ENCODE data around the gene PELI2.

The PELI2 gene

DNA sequence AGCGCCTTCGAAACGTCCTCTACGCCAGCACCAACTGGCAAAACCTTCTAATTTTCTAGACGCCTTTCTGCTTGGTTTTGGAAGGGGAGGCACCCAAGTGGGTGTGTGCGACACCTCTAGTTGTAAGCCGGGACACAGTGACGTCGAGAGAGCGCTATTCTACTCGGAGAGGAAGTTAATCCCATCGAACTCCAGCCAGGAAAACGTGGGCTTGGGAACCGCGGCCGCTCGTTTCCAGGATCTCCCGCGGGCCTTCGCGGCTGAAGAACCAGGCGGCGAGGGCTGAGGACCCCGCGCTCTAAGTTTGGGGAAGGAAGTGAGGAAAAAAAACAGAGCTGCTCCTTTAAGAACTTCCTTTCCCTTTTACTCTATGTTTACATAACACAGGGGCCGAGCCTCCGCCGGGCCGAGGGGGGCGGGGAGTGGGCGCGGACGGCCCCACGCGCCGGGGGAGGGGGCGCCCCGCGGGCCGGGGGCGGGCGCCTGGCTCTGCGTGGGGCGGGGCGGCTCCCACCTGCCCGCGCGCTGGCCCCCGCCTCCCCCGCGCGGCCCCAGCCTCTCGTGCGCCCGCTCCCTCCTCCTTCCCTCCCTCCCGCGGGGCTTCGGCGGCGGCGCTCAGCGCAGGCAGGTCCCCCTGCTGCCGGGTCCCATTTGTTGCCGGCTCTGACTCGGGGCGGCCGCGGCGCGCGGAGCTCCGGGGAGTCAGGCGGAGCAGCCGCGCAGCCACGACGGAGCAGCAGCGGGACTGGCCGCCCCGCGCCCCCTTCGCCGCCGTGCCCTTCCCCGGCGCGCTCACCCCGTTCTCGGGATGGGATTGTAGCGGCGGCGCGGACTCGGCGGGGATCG lies at the start of gene PELI2:
Gene PELI2, plus strand, starts transcription at position 647 of the 846 bp plus-strand sequence. CDS start 250 bp downstream, outside the sequence.
- Histone ChIP-seq H3K27me3 (ENCODE audit: insufficient read depth, poor library complexity, severe bottlenecking) (peaks cover 62% of the 10 kb centered on the region), H3K36me3 (ENCODE audit: low read depth) (no peaks in the 10 kb centered on the region), H3K4me3 (ENCODE audit: severe bottlenecking) (peak within 1 kb of the TSS; percentile 61), H3K4me1 (ENCODE audit: insufficient read depth, poor library complexity, severe bottlenecking) (no peaks in the 10 kb centered on the region), H3K27ac (ENCODE audit: poor library complexity, severe bottlenecking) (no peak within 1 kb of the TSS), H3K9me3 (ENCODE audit: severe bottlenecking) (no peaks in the 10 kb centered on the region)
- peak; percentile 74 for ATAC-seq (ENCODE audit: low read depth)
- DNase-seq (ENCODE audit: low spot score), result no peak
- TF ChIP-seq CTCF (IDR thresholded peaks at IDR 0.05; ENCODE audit: poor library complexity, severe bottlenecking), result peak; percentile 17

DNA sequence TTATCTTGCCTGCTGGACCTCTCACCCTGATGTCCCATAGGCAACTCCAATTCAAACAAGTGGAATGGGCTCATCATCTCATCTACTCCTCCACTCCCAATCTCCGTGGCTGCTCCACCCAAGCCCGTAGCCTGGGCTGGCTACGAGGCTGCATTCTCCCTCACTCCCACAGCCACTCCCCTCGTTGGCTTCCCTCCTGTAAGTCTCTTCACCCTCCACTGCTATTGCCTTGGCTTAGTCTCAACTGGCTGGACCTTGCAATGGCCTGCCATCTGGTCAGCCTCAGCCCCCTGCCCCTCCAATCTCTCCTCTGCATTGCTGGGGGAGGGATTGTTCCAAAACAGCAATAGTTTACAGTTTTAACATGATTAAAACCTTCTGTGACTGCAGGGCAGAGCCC lies 44.4 kb upstream of the PELI2 start:
- Histone ChIP-seq H3K4me1 (ENCODE audit: insufficient read depth, poor library complexity, severe bottlenecking) (no peaks in the 10 kb centered on the region), H3K27ac (ENCODE audit: poor library complexity, severe bottlenecking) (no peak overlapping the region), H3K4me3 (ENCODE audit: severe bottlenecking) (no peak overlapping the region), H3K36me3 (ENCODE audit: low read depth) (no peaks in the 10 kb centered on the region), H3K27me3 (ENCODE audit: insufficient read depth, poor library complexity, severe bottlenecking) (no peaks in the 10 kb centered on the region), H3K9me3 (ENCODE audit: severe bottlenecking) (no peaks in the 10 kb centered on the region)
- DNase-seq (ENCODE audit: low spot score), result no peak
- no peak for TF ChIP-seq CTCF (IDR thresholded peaks at IDR 0.05; ENCODE audit: poor library complexity, severe bottlenecking)
- ATAC-seq (ENCODE audit: low read depth), result no peak

GRCh38 chr14:56075301-56075700 lies 42.9 kb upstream of the PELI2 start:
- H3K27ac ChIP-seq (ENCODE audit: poor library complexity, severe bottlenecking), result no peak overlapping the region
- H3K9me3 ChIP-seq (ENCODE audit: severe bottlenecking), result no peaks in the 10 kb centered on the region
- no peak for TF ChIP-seq CTCF (IDR thresholded peaks at IDR 0.05; ENCODE audit: poor library complexity, severe bottlenecking)
- no peaks in the 10 kb centered on the region for H3K4me1 ChIP-seq (ENCODE audit: insufficient read depth, poor library complexity, severe bottlenecking)
- no peak overlapping the region for H3K4me3 ChIP-seq (ENCODE audit: severe bottlenecking)
- ATAC-seq (ENCODE audit: low read depth) (no peak), DNase-seq (ENCODE audit: low spot score) (no peak)
- H3K36me3 ChIP-seq (ENCODE audit: low read depth), result no peaks in the 10 kb centered on the region
- no peaks in the 10 kb centered on the region for H3K27me3 ChIP-seq (ENCODE audit: insufficient read depth, poor library complexity, severe bottlenecking)

DNA sequence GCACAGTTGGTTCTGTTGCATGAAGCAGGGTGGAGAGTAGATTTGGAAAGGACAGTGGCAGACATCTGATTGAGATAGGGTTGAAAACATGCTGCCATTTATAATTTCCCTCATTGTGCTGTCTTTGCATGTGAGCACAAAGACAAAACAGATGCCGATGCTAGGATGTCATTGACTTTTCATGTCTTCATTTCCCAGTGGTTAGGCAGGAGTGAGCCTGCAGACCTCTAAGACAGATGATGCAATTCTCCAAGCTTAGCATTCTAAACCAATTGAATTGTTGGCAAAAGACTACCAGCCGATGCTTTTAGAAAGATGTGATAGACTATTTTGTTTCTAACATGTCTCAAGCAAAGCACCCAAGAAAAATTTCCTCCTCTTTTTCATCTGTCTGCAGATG lies 37.1 kb upstream of the PELI2 start:
- Histone ChIP-seq H3K4me3 (ENCODE audit: severe bottlenecking) (no peak overlapping the region), H3K27me3 (ENCODE audit: insufficient read depth, poor library complexity, severe bottlenecking) (no peaks in the 10 kb centered on the region), H3K9me3 (ENCODE audit: severe bottlenecking) (no peaks in the 10 kb centered on the region), H3K36me3 (ENCODE audit: low read depth) (no peaks in the 10 kb centered on the region), H3K4me1 (ENCODE audit: insufficient read depth, poor library complexity, severe bottlenecking) (no peaks in the 10 kb centered on the region), H3K27ac (ENCODE audit: poor library complexity, severe bottlenecking) (no peak overlapping the region)
- DNase-seq (ENCODE audit: low spot score), result no peak
- TF ChIP-seq CTCF (IDR thresholded peaks at IDR 0.05; ENCODE audit: poor library complexity, severe bottlenecking), result no peak
- no peak for ATAC-seq (ENCODE audit: low read depth)

- H3K9me3 ChIP-seq (ENCODE audit: severe bottlenecking), result no peaks in the 10 kb centered on the region
- no peak overlapping the region for H3K4me3 ChIP-seq (ENCODE audit: severe bottlenecking)
- no peak overlapping the region for H3K27ac ChIP-seq (ENCODE audit: poor library complexity, severe bottlenecking)
- TF ChIP-seq CTCF (IDR thresholded peaks at IDR 0.05; ENCODE audit: poor library complexity, severe bottlenecking), result no peak
- no peaks in the 10 kb centered on the region for H3K27me3 ChIP-seq (ENCODE audit: insufficient read depth, poor library complexity, severe bottlenecking)
- ATAC-seq (ENCODE audit: low read depth) (no peak), DNase-seq (ENCODE audit: low spot score) (no peak)
- H3K4me1 ChIP-seq (ENCODE audit: insufficient read depth, poor library complexity, severe bottlenecking), result no peaks in the 10 kb centered on the region
- H3K36me3 ChIP-seq (ENCODE audit: low read depth), result no peaks in the 10 kb centered on the region
Observed at GRCh38 chr14:56082880-56083279, 35.3 kb upstream of the PELI2 start.

Measured in RWPE2 (cell line).